Spleen (tissue), 11 donors: ENCODE data around the gene COX7A2L. TPM values are rescaled to one million over a fixed set of nuclear protein-coding genes. Genes with fewer than 3 reads are reported as not detected.
A peak's percentile ranks its signal among the peaks of the same experiment; 100 is the strongest.

ENCODE experiments used
- DNase-seq: peaks from one replicate; pipeline ENCODE4 v3.0.0-alpha.2; 2020
- H3K27ac ChIP-seq, 8 donors: fragments of 200-600 bp; sonication (generic) in 7 of 8; 1 replicate in 4 of 8; 2 replicates in 4 of 8; pipeline versions ENCODE4 v1.5.0 to v1.8.0; 2016 to 2021; ENCODE audit warnings: inconsistent platforms in 4 of 8, mild to moderate bottlenecking in 4 of 8, moderate library complexity in 1 of 8
- H3K27me3 ChIP-seq, 7 donors: fragments of 200-600 bp; sonication (generic) in 6 of 7; replicated peaks in 1 of 7; 1 replicate in 4 of 7; 2 replicates in 3 of 7; pipeline versions ENCODE4 v1.5.0 to v1.8.0; 2016 to 2021; ENCODE audit warnings: inconsistent platforms in 3 of 7, mild to moderate bottlenecking in 1 of 7
- H3K36me3 ChIP-seq, 6 donors: fragments of 200-600 bp; sonication (generic) in 5 of 6; 1 replicate in 4 of 6; 2 replicates in 2 of 6; pipeline versions ENCODE4 v1.5.0 to v1.8.0; 2016 to 2021; ENCODE audit warnings: inconsistent platforms in 2 of 6
- H3K4me1 ChIP-seq, 6 donors: fragments of 200-600 bp; sonication (generic) in 5 of 6; 1 replicate in 3 of 6; 2 replicates in 3 of 6; pipeline versions ENCODE4 v1.5.0 to v1.8.0; 2016 to 2021; ENCODE audit warnings: inconsistent platforms in 3 of 6
- H3K4me3 ChIP-seq, 8 donors: fragments of 200-600 bp; sonication (generic) in 7 of 8; 1 replicate in 4 of 8; 2 replicates in 4 of 8; pipeline versions ENCODE4 v1.5.0 to v1.8.0; 2016 to 2021; ENCODE audit warnings: inconsistent platforms in 4 of 8, mild to moderate bottlenecking in 4 of 8, moderate library complexity in 2 of 8
- H3K9me3 ChIP-seq, 8 donors: fragments of 200-600 bp; sonication (generic) in 7 of 8; 1 replicate in 4 of 8; 2 replicates in 4 of 8; pipeline versions ENCODE4 v1.5.0 to v1.8.0; 2016 to 2021; ENCODE audit warnings: inconsistent platforms in 4 of 8
- POLR2A ChIP-seq, 3 donors: fragments of 450-650 bp; IDR thresholded peaks; one replicate each; pipeline ENCODE4 v1.5.1; 2017; ENCODE audit warnings: antibody characterized with exemption in 3 of 3, mild to moderate bottlenecking in 1 of 3
- POLR2AphosphoS5 ChIP-seq, 3 donors: sonication (generic); formaldehyde crosslinking; IDR thresholded peaks; one replicate each; pipeline ENCODE4 v1.5.1; 2017; ENCODE audit warnings: antibody characterized with exemption in 3 of 3
- WGBS, 5 donors: extraction: QIAGEN DNeasy Blood & Tissue Kit in 3 of 5; methylation state at CpG; one replicate each; pipeline versions ENCODE4 v1.1.5 to v1.1.7; 2013 to 2018; 5-methylcytosine and 5-hydroxymethylcytosine counted together
- intact Hi-C: fragments of 100-400 bp; cut with DNase I; formaldehyde crosslinking; loops from one replicate; pipeline ENCODE4 v1.15.0; 2023; ENCODE audit warnings: low total_unique reads
- polyA plus RNA-seq, 3 donors: library from polyadenylated mRNA; stranded (reverse); fragments of 200-250 nt; gene quantifications; one replicate each; pipeline ENCODE4 v1.2.1, GENCODE V29; 2013
- total RNA-seq, 7 donors: library from RNA; depleted of rRNA in 3 of 7; stranded (reverse); fragments of >200 nt in 3 of 7; fragmentation: NEBNext Ultra II Directional in 4 of 7; extraction: Animal tissue kit (Norgen Biotek cat#: 25700) in 4 of 7; gene quantifications; one replicate each; pipeline versions ENCODE4 v1.1.0 to v1.2.1, GENCODE V29; 2016 to 2021
- TF ChIP-seq, protein P1 (sequence below), 11 experiments: fragments of 200-600 bp in 7 of 11; fragments of 450-650 bp in 4 of 11; sonication (generic) in 4 of 11; IDR thresholded peaks in 8 of 11; conservative IDR thresholded peaks in 3 of 11; 1 replicate in 7 of 11; 2 replicates in 4 of 11; pipeline versions ENCODE4 v1.4.0 to v1.8.0; 2016 to 2021; ENCODE audit warnings: antibody characterized with exemption in 11 of 11, inconsistent platforms in 4 of 11, mild to moderate bottlenecking in 1 of 11
- donor health status: healthy with polysubstance abuse.
- donor health status: DM: no; HTN: no; CAD: no; lungs with moderate emphysema.
- donor health status: DM: no; HTN: no; CAD: no.
- donor health status: Bipolar disorder and iron deficiency.
- donor health status: healthy.
- donor health status: DM: no; HTN: no; CAD: no.
- donor health status: DM: yes; HTN: yes; CAD: no.

Gene COX7A2L
- total and polyA plus RNA-seq, 10 donors = 63.3 to 144 (median 101) TPM

DNA sequence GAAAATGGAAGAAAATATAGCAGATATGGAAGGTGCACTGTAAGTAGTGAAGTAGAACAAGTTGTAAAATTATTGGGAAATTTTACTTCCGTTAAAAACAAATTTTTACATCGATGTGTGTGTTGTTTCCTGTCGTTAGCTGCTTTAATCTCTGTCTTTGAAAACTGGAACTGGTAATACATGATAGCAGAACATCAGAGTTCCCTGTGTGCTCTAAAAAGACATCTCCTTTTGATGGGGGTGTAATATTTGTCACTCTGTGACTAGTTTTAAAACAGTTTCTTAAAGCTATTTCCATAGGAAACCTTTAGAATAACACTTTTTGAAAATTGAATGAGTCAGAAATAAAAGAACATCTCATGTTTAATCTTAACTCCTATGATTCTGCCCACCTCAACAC, 43.5 kb downstream of the COX7A2L start:
- WGBS, 5 donors = 67 to 89% (median 79%) methylated on average over 3 of the region's 3 CpGs
- Histone ChIP-seq H3K36me3 (peaks cover 0 to 100% (median 60%) of the 10 kb centered on the region in 6 donors), H3K9me3 (no peaks in the 10 kb centered on the region), H3K27ac (peak overlapping the region in 5 of 8 donors; percentile 8 to 63 (median 31)), H3K27me3 (no peaks in the 10 kb centered on the region), H3K4me1 (peaks cover 0 to 17% (median 0%) of the 10 kb centered on the region in 6 donors), H3K4me3 (no peak overlapping the region)
- no peak for DNase-seq
- intact Hi-C loops = no loop called here
- TF ChIP-seq POLR2A (IDR thresholded peaks at IDR 0.05) (no peak), POLR2AphosphoS5 (IDR thresholded peaks at IDR 0.05) (no peak)
- TF ChIP-seq, protein P1, sequence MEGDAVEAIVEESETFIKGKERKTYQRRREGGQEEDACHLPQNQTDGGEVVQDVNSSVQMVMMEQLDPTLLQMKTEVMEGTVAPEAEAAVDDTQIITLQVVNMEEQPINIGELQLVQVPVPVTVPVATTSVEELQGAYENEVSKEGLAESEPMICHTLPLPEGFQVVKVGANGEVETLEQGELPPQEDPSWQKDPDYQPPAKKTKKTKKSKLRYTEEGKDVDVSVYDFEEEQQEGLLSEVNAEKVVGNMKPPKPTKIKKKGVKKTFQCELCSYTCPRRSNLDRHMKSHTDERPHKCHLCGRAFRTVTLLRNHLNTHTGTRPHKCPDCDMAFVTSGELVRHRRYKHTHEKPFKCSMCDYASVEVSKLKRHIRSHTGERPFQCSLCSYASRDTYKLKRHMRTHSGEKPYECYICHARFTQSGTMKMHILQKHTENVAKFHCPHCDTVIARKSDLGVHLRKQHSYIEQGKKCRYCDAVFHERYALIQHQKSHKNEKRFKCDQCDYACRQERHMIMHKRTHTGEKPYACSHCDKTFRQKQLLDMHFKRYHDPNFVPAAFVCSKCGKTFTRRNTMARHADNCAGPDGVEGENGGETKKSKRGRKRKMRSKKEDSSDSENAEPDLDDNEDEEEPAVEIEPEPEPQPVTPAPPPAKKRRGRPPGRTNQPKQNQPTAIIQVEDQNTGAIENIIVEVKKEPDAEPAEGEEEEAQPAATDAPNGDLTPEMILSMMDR (IDR thresholded peaks at IDR 0.05 in 8 of 11, conservative IDR thresholded peaks at IDR 0.05 in 3 of 11) = no peak

DNA sequence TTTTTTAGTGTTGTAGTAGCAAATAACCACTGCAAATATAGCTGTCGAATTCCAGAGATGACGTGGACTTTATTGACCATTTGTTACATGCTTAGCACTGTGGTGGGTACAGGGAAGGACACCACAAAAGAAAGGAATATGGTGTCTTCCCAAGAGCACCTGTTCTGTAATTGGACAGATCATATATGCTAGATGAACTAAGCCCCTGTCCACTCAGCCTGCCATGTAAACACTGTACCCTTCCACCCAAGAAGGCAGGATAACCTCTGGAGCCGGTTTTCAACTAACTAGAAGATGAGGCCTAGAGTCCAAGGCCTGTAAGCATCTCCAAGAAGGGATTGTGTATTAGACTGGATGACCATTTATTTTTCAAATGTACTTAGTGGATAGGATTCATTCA, 44.1 kb downstream of the COX7A2L start:
- Histone ChIP-seq H3K9me3 (no peaks in the 10 kb centered on the region), H3K27me3 (no peaks in the 10 kb centered on the region), H3K27ac (peak overlapping the region in 5 of 8 donors; percentile 8 to 63 (median 17)), H3K36me3 (peaks cover 0 to 100% (median 57%) of the 10 kb centered on the region in 6 donors), H3K4me1 (peaks cover 0 to 17% (median 0%) of the 10 kb centered on the region in 6 donors), H3K4me3 (no peak overlapping the region)
- 62 to 100% (median 81%) methylated on average over 3 of the region's 3 CpGs for WGBS, 5 donors
- no peak for DNase-seq
- intact Hi-C loops = no loop called here
- TF ChIP-seq POLR2A (IDR thresholded peaks at IDR 0.05) = no peak
- no peak for TF ChIP-seq POLR2AphosphoS5 (IDR thresholded peaks at IDR 0.05)
- TF ChIP-seq, protein P1 (IDR thresholded peaks at IDR 0.05 in 8 of 11, conservative IDR thresholded peaks at IDR 0.05 in 3 of 11) = no peak

DNA sequence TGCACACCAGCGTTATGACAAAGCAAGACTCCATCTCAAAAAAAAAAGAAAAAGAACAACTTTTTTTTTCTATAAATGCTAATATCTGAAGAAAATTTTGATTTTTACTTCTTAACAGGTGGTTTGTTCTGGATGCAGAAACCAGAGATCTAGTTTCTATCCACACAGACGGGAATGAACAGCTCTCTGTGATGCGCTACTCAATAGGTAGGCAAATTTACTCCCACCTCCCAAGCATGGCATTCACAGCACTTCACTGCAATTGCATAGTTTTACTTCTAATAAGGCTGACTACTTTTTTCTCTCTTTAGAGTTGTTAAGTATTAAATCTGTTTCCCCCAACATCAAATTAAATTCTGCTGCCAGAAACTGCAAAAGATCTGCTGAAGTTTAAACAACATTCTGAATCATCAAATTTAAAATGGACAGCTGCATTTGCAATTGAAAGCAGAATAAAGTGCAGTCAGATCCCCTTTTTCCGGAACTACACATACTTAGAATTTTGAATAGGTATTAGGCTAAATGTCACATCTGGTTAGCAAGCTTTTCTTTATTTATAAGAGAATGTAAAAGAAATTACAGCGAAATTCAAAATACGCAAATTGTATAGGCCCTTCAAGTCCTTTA, 45.1 kb downstream of the COX7A2L start:
- peak overlapping the region in 2 of 8 donors; percentile 52 to 55 for H3K27ac ChIP-seq
- no peaks in the 10 kb centered on the region for H3K27me3 ChIP-seq
- H3K4me3 ChIP-seq = no peak overlapping the region
- H3K9me3 ChIP-seq = no peaks in the 10 kb centered on the region
- peaks cover 0 to 100% (median 54%) of the 10 kb centered on the region in 6 donors for H3K36me3 ChIP-seq
- peaks cover 0 to 17% (median 0%) of the 10 kb centered on the region in 6 donors for H3K4me1 ChIP-seq
- 93 to 97% (median 95%) methylated on average over 6 of the region's 6 CpGs for WGBS, 5 donors
- no peak for DNase-seq
- TF ChIP-seq POLR2A (IDR thresholded peaks at IDR 0.05) (no peak), POLR2AphosphoS5 (IDR thresholded peaks at IDR 0.05) (no peak)
- TF ChIP-seq, protein P1 (IDR thresholded peaks at IDR 0.05 in 8 of 11, conservative IDR thresholded peaks at IDR 0.05 in 3 of 11) = no peak
- intact Hi-C loops = no loop called here

DNA sequence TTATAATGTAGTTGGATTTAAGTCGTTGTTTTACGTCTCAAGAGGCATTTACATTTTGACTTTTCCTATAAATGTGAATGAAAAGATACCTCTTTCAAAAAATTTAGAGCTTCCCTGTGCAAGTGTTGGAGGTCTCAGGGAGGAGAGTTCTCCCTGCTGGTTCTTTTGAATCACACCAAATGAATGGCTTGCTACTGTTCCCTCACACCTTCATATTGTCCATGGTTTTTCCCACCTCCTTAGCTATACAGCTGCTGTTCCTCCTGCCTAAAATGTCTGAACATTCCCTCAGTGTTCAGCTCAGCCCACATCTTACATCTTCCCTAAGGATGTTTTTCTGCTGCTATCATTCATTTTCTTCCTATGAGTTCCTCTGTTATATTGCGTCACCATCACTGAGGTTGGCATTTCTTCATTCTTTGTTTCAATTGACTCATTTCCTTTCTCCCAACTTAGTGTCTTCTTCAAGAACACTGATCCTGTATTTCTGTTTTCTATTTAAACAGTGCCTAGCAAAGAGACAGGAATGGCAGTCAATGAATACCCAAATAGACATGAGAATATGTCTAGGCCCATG, 46.0 kb downstream of the COX7A2L start:
- Histone ChIP-seq H3K27me3 (no peaks in the 10 kb centered on the region), H3K36me3 (peaks cover 0 to 98% (median 50%) of the 10 kb centered on the region in 6 donors), H3K4me3 (no peak overlapping the region), H3K9me3 (no peaks in the 10 kb centered on the region), H3K4me1 (peaks cover 0 to 17% (median 0%) of the 10 kb centered on the region in 6 donors), H3K27ac (peak overlapping the region in 2 of 8 donors; percentile 52 to 55)
- intact Hi-C loops = no loop called here
- DNase-seq = no peak
- TF ChIP-seq POLR2A (IDR thresholded peaks at IDR 0.05) = no peak
- TF ChIP-seq POLR2AphosphoS5 (IDR thresholded peaks at IDR 0.05) = no peak
- TF ChIP-seq, protein P1 (IDR thresholded peaks at IDR 0.05 in 8 of 11, conservative IDR thresholded peaks at IDR 0.05 in 3 of 11) = no peak
- 79 to 93% (median 90%) methylated on average over 3 of the region's 3 CpGs for WGBS, 5 donors
